OCI-LY3 (cell line): ENCODE results near the gene RUFY1.

Experiments
- EZH2phosphoT487 ChIP-seq: fragments of 200-600 bp; shearing (Covaris generic); IDR thresholded peaks from 2 replicates; pipeline ENCODE4 v1.6.1; 2018; ENCODE audit warnings: antibody characterized with exemption, mixed run types, low read depth
- TF ChIP-seq, protein P1 (sequence below): fragments of 200-600, 300-600 bp; sonication (generic); IDR thresholded peaks from 2 replicates; pipeline ENCODE4 v1.5.1; 2014; ENCODE audit warnings: antibody characterized with exemption, low read length, low read depth

DNA sequence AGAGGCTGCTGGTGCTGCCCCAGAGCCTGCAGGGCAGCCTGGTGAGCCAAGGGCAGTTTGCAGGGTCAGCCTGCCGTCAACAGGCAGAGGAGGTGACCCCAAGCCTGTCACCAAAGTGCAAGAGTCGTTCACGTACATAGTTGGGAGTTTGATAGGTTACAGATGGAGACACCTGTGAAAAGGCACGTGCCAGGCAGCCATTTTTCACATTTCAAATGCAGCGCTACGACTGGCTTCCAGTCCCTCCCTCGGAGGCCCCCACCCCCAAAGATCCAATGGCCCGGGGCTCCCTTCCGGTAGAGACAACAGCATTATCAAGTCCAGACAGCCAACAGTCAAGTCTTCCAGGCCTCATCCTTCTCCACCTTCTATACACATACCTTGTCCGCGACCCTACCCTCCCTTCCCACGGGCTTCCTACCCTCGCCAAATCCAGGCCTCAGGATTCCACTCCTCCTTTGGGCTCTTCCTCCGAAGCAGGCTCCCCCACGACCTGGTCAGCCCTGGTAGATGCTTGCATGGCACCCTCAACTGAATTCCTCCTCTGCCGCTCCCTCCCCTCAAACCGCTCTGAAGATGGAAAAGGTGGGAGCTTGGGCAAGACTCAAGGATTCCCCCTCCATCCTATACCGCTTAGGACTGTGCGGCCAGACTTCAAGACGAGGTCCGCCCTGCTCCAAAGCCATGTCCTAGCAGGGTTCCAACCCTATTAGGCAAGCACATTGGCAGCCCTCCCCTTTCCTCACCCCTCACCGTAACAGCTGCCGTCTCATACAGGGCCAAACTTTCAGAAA, 60.0 kb downstream of the RUFY1 start:
- TF ChIP-seq, protein P1, sequence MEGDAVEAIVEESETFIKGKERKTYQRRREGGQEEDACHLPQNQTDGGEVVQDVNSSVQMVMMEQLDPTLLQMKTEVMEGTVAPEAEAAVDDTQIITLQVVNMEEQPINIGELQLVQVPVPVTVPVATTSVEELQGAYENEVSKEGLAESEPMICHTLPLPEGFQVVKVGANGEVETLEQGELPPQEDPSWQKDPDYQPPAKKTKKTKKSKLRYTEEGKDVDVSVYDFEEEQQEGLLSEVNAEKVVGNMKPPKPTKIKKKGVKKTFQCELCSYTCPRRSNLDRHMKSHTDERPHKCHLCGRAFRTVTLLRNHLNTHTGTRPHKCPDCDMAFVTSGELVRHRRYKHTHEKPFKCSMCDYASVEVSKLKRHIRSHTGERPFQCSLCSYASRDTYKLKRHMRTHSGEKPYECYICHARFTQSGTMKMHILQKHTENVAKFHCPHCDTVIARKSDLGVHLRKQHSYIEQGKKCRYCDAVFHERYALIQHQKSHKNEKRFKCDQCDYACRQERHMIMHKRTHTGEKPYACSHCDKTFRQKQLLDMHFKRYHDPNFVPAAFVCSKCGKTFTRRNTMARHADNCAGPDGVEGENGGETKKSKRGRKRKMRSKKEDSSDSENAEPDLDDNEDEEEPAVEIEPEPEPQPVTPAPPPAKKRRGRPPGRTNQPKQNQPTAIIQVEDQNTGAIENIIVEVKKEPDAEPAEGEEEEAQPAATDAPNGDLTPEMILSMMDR: no peak
- TF ChIP-seq EZH2phosphoT487: no peak
